Mesothelial cell of epicardium (in vitro differentiated cells): ENCODE results near the gene CPED1. TPM values are rescaled to one million over a fixed set of nuclear protein-coding genes. Genes with fewer than 3 reads are reported as not detected.

Experiments used
- DNase-seq, 2 experiments: peaks; one replicate each; pipeline ENCODE4 v3.0.0; 2021; ENCODE audit warnings: low spot score in 2 of 2; ENCODE audit not compliant: unreplicated experiment in 2 of 2
- H3K27ac Mint-ChIP-seq: 2 replicates; pipeline ENCODE4 v1.8.0; 2021; ENCODE audit warnings: mixed read lengths
- H3K27me3 Mint-ChIP-seq: 2 replicates; pipeline ENCODE4 v1.8.0; 2021; ENCODE audit warnings: low read depth, mixed read lengths
- H3K36me3 Mint-ChIP-seq: 2 replicates; pipeline ENCODE4 v1.8.0; 2021; ENCODE audit warnings: mixed read lengths
- H3K4me1 Mint-ChIP-seq: 2 replicates; pipeline ENCODE4 v1.8.0; 2021; ENCODE audit warnings: mixed read lengths
- H3K4me3 Mint-ChIP-seq: 2 replicates; pipeline ENCODE4 v1.8.0; 2021; ENCODE audit warnings: mild to moderate bottlenecking, moderate library complexity, mixed read lengths
- H3K9me3 Mint-ChIP-seq: 2 replicates; pipeline ENCODE4 v1.8.0; 2021; ENCODE audit warnings: mixed read lengths
- total RNA-seq: library from RNA; stranded (reverse); gene quantifications from 3 replicates; pipeline ENCODE4 v1.2.1, GENCODE V29; 2021
- TF ChIP-seq, protein P1 (sequence below): fragments of 200-600 bp; sonication (generic); IDR thresholded peaks from one replicate; pipeline ENCODE4 v1.5.0; 2021; ENCODE audit warnings: antibody characterized with exemption; ENCODE audit not compliant: unreplicated experiment

CPED1 gene
- total RNA-seq, 1 donor from 2014 or later = 25.6 TPM

GRCh38 chr7:121259826-121260225, 271.3 kb downstream of the CPED1 start:
- H3K4me1 Mint-ChIP-seq = no peaks in the 10 kb centered on the region
- peaks cover 20% of the 10 kb centered on the region for H3K9me3 Mint-ChIP-seq
- no peaks in the 10 kb centered on the region for H3K27me3 Mint-ChIP-seq
- peaks cover 5% of the 10 kb centered on the region for H3K36me3 Mint-ChIP-seq
- no peak overlapping the region for H3K27ac Mint-ChIP-seq
- no peak overlapping the region for H3K4me3 Mint-ChIP-seq
- no peak for DNase-seq
- TF ChIP-seq, protein P1, sequence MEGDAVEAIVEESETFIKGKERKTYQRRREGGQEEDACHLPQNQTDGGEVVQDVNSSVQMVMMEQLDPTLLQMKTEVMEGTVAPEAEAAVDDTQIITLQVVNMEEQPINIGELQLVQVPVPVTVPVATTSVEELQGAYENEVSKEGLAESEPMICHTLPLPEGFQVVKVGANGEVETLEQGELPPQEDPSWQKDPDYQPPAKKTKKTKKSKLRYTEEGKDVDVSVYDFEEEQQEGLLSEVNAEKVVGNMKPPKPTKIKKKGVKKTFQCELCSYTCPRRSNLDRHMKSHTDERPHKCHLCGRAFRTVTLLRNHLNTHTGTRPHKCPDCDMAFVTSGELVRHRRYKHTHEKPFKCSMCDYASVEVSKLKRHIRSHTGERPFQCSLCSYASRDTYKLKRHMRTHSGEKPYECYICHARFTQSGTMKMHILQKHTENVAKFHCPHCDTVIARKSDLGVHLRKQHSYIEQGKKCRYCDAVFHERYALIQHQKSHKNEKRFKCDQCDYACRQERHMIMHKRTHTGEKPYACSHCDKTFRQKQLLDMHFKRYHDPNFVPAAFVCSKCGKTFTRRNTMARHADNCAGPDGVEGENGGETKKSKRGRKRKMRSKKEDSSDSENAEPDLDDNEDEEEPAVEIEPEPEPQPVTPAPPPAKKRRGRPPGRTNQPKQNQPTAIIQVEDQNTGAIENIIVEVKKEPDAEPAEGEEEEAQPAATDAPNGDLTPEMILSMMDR = no peak

DNA sequence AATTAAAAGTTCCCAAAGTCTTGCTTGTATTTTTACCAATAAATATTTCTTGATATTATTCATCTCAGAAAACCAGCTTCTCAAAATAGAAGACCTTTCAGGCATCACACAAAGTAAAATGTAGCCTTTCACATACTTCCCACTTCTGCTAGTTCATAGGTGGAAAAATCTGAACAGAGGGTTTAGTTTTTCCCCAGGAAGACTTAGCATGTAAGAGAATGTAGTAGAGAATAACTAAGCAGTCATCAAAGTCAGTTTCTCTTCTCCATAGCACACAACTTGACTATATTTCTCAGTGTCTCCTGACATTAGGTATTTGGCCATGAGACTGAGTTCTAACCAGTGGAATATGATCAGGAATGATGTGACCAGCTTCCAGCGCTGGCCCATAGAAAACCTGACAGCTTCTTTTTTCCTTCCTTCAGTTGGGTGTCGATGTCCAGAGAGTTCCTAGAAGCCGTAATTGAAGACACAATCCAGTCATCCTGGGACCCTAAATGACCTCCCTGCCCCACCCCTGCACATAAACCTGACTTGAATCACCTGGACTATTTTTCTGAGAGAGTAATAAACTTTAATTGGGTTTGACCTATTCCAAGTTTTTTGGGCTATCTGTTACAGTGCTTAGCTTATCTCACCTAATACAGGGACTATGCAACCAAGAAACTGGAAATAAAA, 272.8 kb downstream of the CPED1 start:
- H3K4me3 Mint-ChIP-seq = no peak overlapping the region

DNA sequence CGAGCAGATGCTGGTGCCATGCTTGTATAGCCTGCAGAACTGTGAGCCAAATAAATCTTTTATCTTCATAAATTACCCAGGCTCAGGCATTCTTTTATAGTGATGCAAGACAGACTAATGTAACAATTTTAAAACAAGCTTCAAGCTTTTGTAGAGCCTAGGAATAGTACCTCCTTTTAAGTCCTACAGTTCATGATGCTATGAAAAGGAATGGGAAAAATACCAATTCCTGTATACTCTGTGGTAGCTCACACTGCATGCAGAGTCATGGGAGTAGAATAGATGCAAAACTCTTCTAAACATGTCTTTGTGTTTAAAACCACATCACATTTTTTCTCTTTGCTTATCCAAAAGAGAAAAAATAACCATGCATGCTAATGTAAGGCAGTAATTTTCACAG, 273.7 kb downstream of the CPED1 start:
- H3K4me1 Mint-ChIP-seq = no peaks in the 10 kb centered on the region
- DNase-seq = no peak

More for the DNA sequence above, 272.8 kb downstream of the CPED1 start:
- peaks cover 6% of the 10 kb centered on the region for H3K9me3 Mint-ChIP-seq
- TF ChIP-seq, protein P1 = no peak
- H3K27me3 Mint-ChIP-seq = peaks cover 3% of the 10 kb centered on the region
- no peak overlapping the region for H3K27ac Mint-ChIP-seq
- DNase-seq = no peak
- H3K36me3 Mint-ChIP-seq = peaks cover 2% of the 10 kb centered on the region
- no peaks in the 10 kb centered on the region for H3K4me1 Mint-ChIP-seq

DNA sequence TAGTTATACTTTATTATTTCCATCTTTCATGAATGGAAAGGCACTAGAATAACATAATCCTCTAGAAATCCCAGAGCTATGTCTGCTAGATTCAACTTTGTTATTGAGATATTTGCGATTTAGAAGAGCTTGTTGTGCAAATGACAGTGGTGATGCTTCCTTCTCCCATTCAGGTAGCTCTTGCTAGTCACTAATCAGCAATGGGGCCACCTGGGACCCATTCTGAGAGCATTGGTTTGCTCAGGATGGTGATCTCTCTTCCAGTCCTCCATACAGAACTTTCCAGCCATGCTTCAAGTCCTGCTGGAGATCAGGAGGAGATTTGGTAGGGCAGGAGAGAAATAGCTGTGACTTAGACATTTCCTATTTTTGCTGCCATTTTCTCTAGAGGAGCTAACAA, 274.5 kb downstream of the CPED1 start:
- H3K36me3 Mint-ChIP-seq = peaks cover 4% of the 10 kb centered on the region
- no peak for DNase-seq
- H3K27me3 Mint-ChIP-seq = peaks cover 3% of the 10 kb centered on the region
- no peak overlapping the region for H3K27ac Mint-ChIP-seq
- no peaks in the 10 kb centered on the region for H3K4me1 Mint-ChIP-seq
- no peak overlapping the region for H3K4me3 Mint-ChIP-seq
- no peaks in the 10 kb centered on the region for H3K9me3 Mint-ChIP-seq
- TF ChIP-seq, protein P1 = no peak

More for the DNA sequence above, 273.7 kb downstream of the CPED1 start:
- no peak overlapping the region for H3K4me3 Mint-ChIP-seq
- no peaks in the 10 kb centered on the region for H3K9me3 Mint-ChIP-seq
- TF ChIP-seq, protein P1 = no peak
- H3K27ac Mint-ChIP-seq = no peak overlapping the region
- peaks cover 2% of the 10 kb centered on the region for H3K36me3 Mint-ChIP-seq
- H3K27me3 Mint-ChIP-seq = peaks cover 3% of the 10 kb centered on the region

DNA sequence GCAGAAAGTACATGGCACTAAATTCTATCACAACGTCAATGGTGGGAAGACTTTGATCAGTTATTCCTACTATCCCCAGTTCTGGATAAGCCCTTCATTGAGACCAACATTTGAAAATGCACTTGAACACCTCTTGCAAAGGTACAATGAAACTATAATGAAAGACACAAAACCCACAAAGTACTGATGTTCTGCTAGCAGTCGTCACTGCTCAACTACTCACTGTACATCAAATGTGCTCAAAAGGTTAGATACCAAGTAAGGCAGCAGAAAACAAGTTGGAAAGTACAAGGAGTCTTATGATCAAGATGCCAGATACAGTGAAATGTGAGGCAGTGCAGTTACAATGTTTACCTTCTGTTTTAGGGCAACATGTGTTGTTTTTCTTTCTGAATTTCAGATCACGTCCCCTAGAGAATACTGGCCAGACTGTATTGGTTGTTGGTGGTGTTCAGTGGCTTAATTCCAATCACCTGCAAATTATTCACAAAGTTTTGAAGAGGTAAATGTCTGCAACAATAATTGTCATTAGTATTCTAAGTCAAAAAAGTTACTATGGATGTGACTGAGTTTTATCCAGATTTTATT, 277.9 kb downstream of the CPED1 start:
- TF ChIP-seq, protein P1 = no peak
- H3K4me3 Mint-ChIP-seq = no peak overlapping the region
- H3K36me3 Mint-ChIP-seq = peaks cover 18% of the 10 kb centered on the region
- no peak overlapping the region for H3K27ac Mint-ChIP-seq
- peaks cover 3% of the 10 kb centered on the region for H3K27me3 Mint-ChIP-seq
- DNase-seq = no peak
- H3K9me3 Mint-ChIP-seq = peaks cover 4% of the 10 kb centered on the region
- H3K4me1 Mint-ChIP-seq = no peaks in the 10 kb centered on the region
